Ascending aorta (tissue), 2 donors: Measurements from ENCODE around the gene CCDC187. TPM values are rescaled to one million over a fixed set of nuclear protein-coding genes. Genes with fewer than 3 reads are reported as not detected.

Source experiments
- DNase-seq, 2 donors: peaks; one replicate each; pipeline ENCODE4 v3.0.0-alpha.2; 2019; ENCODE audit warnings: low spot score in 2 of 2
- H3K27ac ChIP-seq, 2 donors: fragments of 200-600 bp; sonication (generic); one replicate each; pipeline ENCODE4 v1.5.1; 2016 to 2017; ENCODE audit warnings: mild to moderate bottlenecking in 1 of 2
- H3K27me3 ChIP-seq: fragments of 200-600 bp; sonication (generic); one replicate; pipeline ENCODE4 v1.5.1; 2017
- H3K36me3 ChIP-seq, 2 donors: fragments of 200-600 bp; sonication (generic); one replicate each; pipeline ENCODE4 v1.5.1; 2016
- H3K4me1 ChIP-seq, 2 donors: fragments of 200-600 bp; sonication (generic); one replicate each; pipeline ENCODE4 v1.5.1; 2016 to 2017; ENCODE audit warnings: mild to moderate bottlenecking in 1 of 2
- H3K4me3 ChIP-seq, 2 donors: fragments of 200-600 bp; sonication (generic); one replicate each; pipeline ENCODE4 v1.5.1; 2016 to 2017; ENCODE audit warnings: mild to moderate bottlenecking in 1 of 2
- H3K9me3 ChIP-seq, 2 donors: fragments of 200-600 bp; sonication (generic); one replicate each; pipeline ENCODE4 v1.5.1; 2016
- intact Hi-C: fragments of 100-400 bp; cut with DNase I; formaldehyde crosslinking; loops from one replicate; pipeline ENCODE4 v1.15.1; 2023
- total RNA-seq: library from RNA; depleted of rRNA; stranded (reverse); fragments of >200 nt; gene quantifications from one replicate; pipeline ENCODE4 v1.1.0, GENCODE V29; 2016
- TF ChIP-seq, protein P1 (sequence below), 3 experiments: fragments of 200-600 bp in 2 of 3; fragments of 450-650 bp in 1 of 3; sonication (generic) in 2 of 3; IDR thresholded peaks; one replicate each; pipeline ENCODE4 v1.5.1; 2016 to 2019; ENCODE audit warnings: antibody characterized with exemption in 3 of 3, mild to moderate bottlenecking in 1 of 3, moderate library complexity in 1 of 3

The CCDC187 gene
- total RNA-seq, 1 donor from 2014 or later, result under 0.01 TPM

DNA sequence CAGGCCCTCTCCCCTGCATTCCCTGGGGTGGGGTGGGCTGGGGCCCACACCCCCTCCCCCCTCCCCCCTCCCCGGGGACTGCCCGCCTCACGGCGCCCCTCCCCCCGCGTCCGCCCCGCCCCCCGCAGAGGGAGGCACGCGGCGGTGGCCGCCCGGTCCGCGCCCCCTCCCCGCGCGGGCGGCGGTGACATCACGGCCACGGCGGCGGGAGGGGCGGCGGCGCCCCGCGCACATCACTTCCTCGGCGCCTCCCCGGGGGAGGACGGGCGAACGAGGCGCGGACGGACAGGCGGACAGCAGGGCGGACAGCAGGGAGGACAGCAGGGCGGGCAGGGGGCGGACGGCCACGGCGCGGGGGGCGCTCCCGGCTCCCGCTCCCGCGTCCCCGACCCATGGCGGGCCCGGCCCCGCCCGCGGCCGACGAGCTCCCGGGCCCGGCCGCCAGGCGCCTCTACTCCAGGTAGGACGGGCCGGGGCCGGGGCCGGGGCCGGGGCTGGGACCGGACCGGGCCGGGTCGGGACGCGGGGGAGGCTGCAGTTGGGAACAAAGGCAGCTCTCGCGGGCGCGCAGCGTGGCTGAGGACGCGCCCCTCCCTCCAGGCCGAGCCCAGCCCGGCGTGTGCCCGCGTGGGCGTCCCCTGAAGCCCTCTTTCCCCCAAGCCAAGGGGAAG, 23.5 kb upstream of the CCDC187 start, which contains the start of gene GPSM1:
Gene GPSM1 (plus strand): TSS at position 236 of the 671 bp plus-strand sequence. CDS start 157 bp downstream, at position 393.
- no peak for DNase-seq
- Histone ChIP-seq H3K4me1 (peaks cover 21 to 27% of the 10 kb centered on the region in 2 donors), H3K27ac (peak within 1 kb of the TSS; percentile 78 to 86), H3K36me3 (no peaks in the 10 kb centered on the region), H3K9me3 (no peaks in the 10 kb centered on the region), H3K27me3 (no peaks in the 10 kb centered on the region), H3K4me3 (peak within 1 kb of the TSS; percentile 75 to 98)
- TF ChIP-seq, protein P1, sequence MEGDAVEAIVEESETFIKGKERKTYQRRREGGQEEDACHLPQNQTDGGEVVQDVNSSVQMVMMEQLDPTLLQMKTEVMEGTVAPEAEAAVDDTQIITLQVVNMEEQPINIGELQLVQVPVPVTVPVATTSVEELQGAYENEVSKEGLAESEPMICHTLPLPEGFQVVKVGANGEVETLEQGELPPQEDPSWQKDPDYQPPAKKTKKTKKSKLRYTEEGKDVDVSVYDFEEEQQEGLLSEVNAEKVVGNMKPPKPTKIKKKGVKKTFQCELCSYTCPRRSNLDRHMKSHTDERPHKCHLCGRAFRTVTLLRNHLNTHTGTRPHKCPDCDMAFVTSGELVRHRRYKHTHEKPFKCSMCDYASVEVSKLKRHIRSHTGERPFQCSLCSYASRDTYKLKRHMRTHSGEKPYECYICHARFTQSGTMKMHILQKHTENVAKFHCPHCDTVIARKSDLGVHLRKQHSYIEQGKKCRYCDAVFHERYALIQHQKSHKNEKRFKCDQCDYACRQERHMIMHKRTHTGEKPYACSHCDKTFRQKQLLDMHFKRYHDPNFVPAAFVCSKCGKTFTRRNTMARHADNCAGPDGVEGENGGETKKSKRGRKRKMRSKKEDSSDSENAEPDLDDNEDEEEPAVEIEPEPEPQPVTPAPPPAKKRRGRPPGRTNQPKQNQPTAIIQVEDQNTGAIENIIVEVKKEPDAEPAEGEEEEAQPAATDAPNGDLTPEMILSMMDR (IDR thresholded peaks at IDR 0.05), result peak in 1 of 3 experiments; percentile 29
- intact Hi-C loops, result loop anchor here (1.0 to 5.0 kb wide), 2 partner anchors 36 to 75 kb away; partner anchors contain the start of genes DNLZ and SNAPC4

DNA sequence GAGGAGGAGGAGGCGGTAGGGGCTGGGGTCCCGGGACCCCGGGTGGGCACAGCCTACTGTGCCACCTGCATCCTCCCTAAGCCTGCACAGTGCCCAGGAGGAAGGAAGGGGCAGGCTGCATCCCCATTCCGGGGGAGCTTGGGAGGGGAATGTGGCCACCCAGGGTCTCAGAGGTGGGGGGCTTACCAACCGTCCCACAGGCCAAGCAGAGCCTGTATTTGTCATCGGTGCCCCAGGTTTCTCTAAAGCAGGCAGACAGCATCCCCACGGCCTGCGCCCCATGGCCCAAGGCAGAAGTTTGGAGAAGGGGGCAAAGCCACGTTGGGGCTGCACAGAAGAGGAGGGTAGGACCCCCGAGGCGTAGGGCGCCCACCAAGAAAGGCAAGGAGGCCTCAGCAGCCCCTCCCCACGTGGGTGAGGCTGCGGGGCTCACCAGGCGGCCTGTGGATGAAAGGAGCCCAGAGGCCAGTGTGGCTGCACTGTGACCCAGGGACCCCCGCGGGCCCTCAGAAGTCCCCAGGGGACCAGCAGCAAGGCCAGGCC, 22.9 kb upstream of the CCDC187 start:
- Histone ChIP-seq H3K4me3 (peak overlapping the region; percentile 75 to 98), H3K4me1 (peaks cover 21 to 27% of the 10 kb centered on the region in 2 donors), H3K36me3 (no peaks in the 10 kb centered on the region), H3K27me3 (no peaks in the 10 kb centered on the region), H3K27ac (peak overlapping the region; percentile 76 to 86), H3K9me3 (no peaks in the 10 kb centered on the region)
- intact Hi-C loops, result loop anchor here (1.0 to 5.0 kb wide), 2 partner anchors 36 to 75 kb away; partner anchors contain the start of genes DNLZ and SNAPC4
- DNase-seq, result no peak
- TF ChIP-seq, protein P1 (IDR thresholded peaks at IDR 0.05), result no peak

DNA sequence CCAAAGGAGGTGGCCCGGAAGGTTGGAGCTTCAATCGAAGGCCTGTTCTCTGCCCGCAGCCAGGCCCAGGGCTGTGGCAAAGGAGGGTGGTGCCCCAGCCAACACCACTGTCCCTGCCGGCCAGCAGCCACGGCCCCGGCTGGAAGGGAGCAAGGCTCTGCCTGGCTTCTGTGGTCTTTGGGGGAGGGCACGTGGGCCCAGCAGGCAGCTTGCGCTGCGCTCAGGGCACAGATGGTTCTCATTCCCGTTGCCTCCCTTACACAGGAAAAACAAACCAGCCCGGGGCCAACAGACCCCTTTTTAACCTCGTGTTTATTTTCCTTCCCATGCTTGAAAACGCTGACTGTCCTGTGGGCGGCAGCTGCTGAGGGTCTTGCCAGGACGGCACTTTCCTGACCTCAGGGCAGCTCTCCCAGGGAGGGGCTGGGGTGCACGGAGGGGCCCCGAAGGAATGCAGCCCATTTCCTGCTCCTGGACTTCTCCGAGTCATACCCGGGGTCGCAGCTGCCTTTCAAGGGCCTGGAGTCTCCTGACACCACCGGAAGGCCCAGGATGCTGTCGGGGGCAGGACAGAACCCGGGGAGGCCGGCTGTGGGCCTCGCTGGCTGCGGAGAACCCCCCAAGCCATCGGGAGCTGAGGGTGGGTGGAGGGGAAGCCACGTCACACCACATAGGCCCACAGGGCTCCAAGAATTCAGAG, 22.3 kb upstream of the CCDC187 start:
- no peak overlapping the region for H3K4me3 ChIP-seq
- peaks cover 21 to 27% of the 10 kb centered on the region in 2 donors for H3K4me1 ChIP-seq
- intact Hi-C loops, result loop anchor here (5.0 kb wide), 1 partner anchor 76 kb away; the partner anchor contains the start of gene SNAPC4
- TF ChIP-seq, protein P1 (IDR thresholded peaks at IDR 0.05), result no peak
- no peaks in the 10 kb centered on the region for H3K27me3 ChIP-seq
- H3K9me3 ChIP-seq, result no peaks in the 10 kb centered on the region
- H3K36me3 ChIP-seq, result no peaks in the 10 kb centered on the region
- peak overlapping the region; percentile 76 to 86 for H3K27ac ChIP-seq
- DNase-seq, result no peak

DNA sequence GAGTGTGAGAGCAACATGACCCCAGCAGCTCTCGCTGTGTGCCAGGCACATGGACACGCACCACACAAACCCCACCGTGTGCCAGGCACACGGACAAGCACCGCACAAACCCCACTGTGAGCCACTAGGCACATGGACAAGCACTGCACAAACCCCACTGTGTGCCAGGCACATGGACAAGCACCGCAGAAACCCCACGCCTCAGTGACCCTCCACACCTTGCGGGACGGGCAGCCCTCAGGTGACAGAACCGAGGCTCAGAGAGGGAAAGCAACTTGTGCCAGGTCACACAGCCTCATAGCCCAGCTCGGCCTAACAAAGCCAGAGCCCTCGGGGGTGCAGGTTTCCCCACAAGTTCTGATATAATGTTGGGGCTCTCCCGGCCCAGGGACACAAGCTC, 21.5 kb upstream of the CCDC187 start:
- intact Hi-C loops, result loop anchor here (5.0 kb wide), 1 partner anchor 77 kb away; the partner anchor contains the start of gene SNAPC4
- Histone ChIP-seq H3K27me3 (no peaks in the 10 kb centered on the region), H3K36me3 (no peaks in the 10 kb centered on the region), H3K9me3 (no peaks in the 10 kb centered on the region), H3K4me3 (no peak overlapping the region), H3K4me1 (peaks cover 21 to 27% of the 10 kb centered on the region in 2 donors), H3K27ac (no peak overlapping the region)
- TF ChIP-seq, protein P1 (IDR thresholded peaks at IDR 0.05), result no peak
- no peak for DNase-seq

DNA sequence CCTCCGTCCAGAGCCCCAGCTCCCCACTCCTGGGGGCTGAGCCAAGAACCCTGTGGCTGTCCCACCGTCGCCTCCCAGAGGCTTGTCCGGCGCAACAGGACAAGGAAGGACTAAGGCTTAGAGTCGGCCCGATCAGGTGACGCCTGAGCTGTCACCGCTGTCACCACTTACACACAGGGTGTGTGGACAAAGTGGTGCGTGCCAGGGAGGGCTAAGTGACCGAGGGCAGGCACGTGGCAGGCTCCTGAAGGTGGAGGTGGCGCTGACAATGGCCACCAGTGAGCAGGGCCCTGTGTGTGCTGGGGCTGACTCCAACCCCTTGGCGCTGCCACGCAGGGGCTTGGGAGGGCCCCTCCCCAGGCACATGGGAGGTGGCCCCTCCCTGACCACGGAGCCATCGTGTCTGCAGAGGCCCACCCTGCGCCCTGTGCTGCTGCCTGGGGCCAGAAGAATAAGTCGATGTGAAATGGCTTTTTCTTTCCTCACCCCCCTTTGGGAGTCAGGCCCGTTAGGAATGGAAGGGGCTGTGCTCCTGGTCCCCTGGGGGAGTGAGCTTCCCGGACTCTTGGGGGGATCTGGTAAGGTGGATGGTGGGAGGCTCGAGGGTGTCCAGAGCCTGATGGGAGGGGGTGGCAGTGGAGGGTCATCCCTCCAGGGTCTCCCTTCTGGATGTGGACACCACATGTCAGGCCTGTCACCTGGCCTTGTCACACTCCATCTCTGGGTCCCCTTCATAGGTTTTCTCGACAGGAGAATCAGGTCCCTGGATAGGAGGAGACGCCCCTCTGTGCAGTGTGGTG, 20.8 kb upstream of the CCDC187 start:
- Histone ChIP-seq H3K36me3 (no peaks in the 10 kb centered on the region), H3K4me1 (peaks cover 21 to 27% of the 10 kb centered on the region in 2 donors), H3K27me3 (no peaks in the 10 kb centered on the region), H3K27ac (no peak overlapping the region), H3K4me3 (no peak overlapping the region), H3K9me3 (no peaks in the 10 kb centered on the region)
- DNase-seq, result no peak
- intact Hi-C loops, result loop anchor here (5.0 kb wide), 1 partner anchor 78 kb away; the partner anchor contains the start of gene SNAPC4
- TF ChIP-seq, protein P1 (IDR thresholded peaks at IDR 0.05), result no peak
